ENCODE measurements around the gene ZNF688.

Gene ZNF688

GRCh38 chr16:30585022-30585399, 13.5 kb upstream of the ZNF688 start:
- DNase-seq: no peak

- no peak for DNase-seq
Observed at GRCh38 chr16:30582611-30583340, 11.3 kb upstream of the ZNF688 start.

- no peak for DNase-seq
Observed at GRCh38 chr16:30581457-30581856, 9.9 kb upstream of the ZNF688 start.

- no peak for DNase-seq
Observed at GRCh38 chr16:30574678-30575077, 3.2 kb upstream of the ZNF688 start.

- DNase-seq: no peak
Observed at GRCh38 chr16:30570636-30571444, 674 bp downstream of the ZNF688 start.

- DNase-seq: no peak
Observed at GRCh38 chr16:30569746-30570635, 1.5 kb downstream of the ZNF688 start.

GRCh38 chr16:30569281-30569680, 2.2 kb downstream of the ZNF688 start:
- DNase-seq: no peak

- DNase-seq: peak; percentile 35
Observed at GRCh38 chr16:30567991-30568638, 3.4 kb downstream of the ZNF688 start.

- DNase-seq: peak; percentile 52
Observed at GRCh38 chr16:30567160-30567990, 4.1 kb downstream of the ZNF688 start.

- DNase-seq: no peak
Observed at GRCh38 chr16:30566531-30566930, 5.0 kb downstream of the ZNF688 start.

GRCh38 chr16:30565984-30566383, 5.5 kb downstream of the ZNF688 start:
- DNase-seq: no peak

GRCh38 chr16:30565526-30565925, 6.0 kb downstream of the ZNF688 start:
- DNase-seq: no peak

GRCh38 chr16:30562021-30562420, 9.5 kb downstream of the ZNF688 start:
- DNase-seq: no peak

GRCh38 chr16:30561089-30561816, 10.3 kb downstream of the ZNF688 start:
- no peak for DNase-seq

- DNase-seq: no peak
Observed at GRCh38 chr16:30559690-30560089, 11.8 kb downstream of the ZNF688 start.

GRCh38 chr16:30558789-30559377, 12.6 kb downstream of the ZNF688 start:
- no peak for DNase-seq

GRCh38 chr16:30557957-30558788, 13.3 kb downstream of the ZNF688 start, which contains the start of gene ZNF764:
Gene ZNF764 (minus strand): TSS chr16:30558374. CDS start chr16:30558182, 192 bp downstream.
- peak; percentile 95 for DNase-seq

- DNase-seq: no peak
Observed at GRCh38 chr16:30557707-30557956, 13.9 kb downstream of the ZNF688 start.

GRCh38 chr16:30556125-30556473, 15.4 kb downstream of the ZNF688 start:
- no peak for DNase-seq

Data from activated CD8-positive, alpha-beta memory T cell treated with anti-CD3 and anti-CD28 coated beads, Interleukin-2, amount 50 U/mL, for 4 hours (primary cell).